ENCODE data around the gene RHOT1. TPM values are rescaled to one million over a fixed set of nuclear protein-coding genes. Genes with fewer than 3 reads are reported as not detected.

The RHOT1 gene
- total RNA-seq, 1 experiment from 2014 or later: 24.4 TPM

- H3K23me2 ChIP-seq (ENCODE audit: insufficient read length, low read depth, low read length, poor library complexity, severe bottlenecking): no peaks in the 10 kb centered on the region
- no peak overlapping the region for H3K56ac ChIP-seq (ENCODE audit: insufficient read length, low read depth, low read length)
- no peak overlapping the region for H3K9ac ChIP-seq (ENCODE audit: extremely low read depth, insufficient read length, low read length)
- H3K18ac ChIP-seq (ENCODE audit: insufficient read length, low read depth, low read length): no peak overlapping the region
- Mint-ChIP-seq H3K9me3 (peaks cover 0 to 3% of the 10 kb centered on the region in 2 experiments; a peak in 1 of 5 replicates), H3K4me1 (peaks cover 14 to 15% of the 10 kb centered on the region in 2 experiments), H3K27me3 (ENCODE audit: low read depth) (no peaks in the 10 kb centered on the region; the same call in none of the 2 replicates), H3K4me3 (no peak overlapping the region), H3K27ac (no peak overlapping the region), H3K36me3 (ENCODE audit: insufficient read depth in 1 of 3, low read depth in 3 of 3) (peaks cover 0 to 4% (median 3%) of the 10 kb centered on the region in 3 experiments; a peak in 4 of 7 replicates)
- H4K20me1 ChIP-seq (ENCODE audit: control insufficient read depth, insufficient read depth, insufficient read length): peaks cover 3% of the 10 kb centered on the region
- H2BK5ac ChIP-seq (ENCODE audit: insufficient read length, low read length): no peak overlapping the region
- WGBS (ENCODE audit: extremely low coverage, insufficient read length, low lambda C conversion rate): no CpG with 5 or more reads among the region's 8 CpGs
- H3K79me2 ChIP-seq (ENCODE audit: insufficient read depth, low read length): no peaks in the 10 kb centered on the region
- H3K9me3 ChIP-seq (ENCODE audit: control insufficient read depth, low read depth, low read length): no peaks in the 10 kb centered on the region
- no peaks in the 10 kb centered on the region for H3K79me1 ChIP-seq (ENCODE audit: insufficient read depth, low read depth, low read length, poor library complexity, severe bottlenecking)
- no peak overlapping the region for H3K4me2 ChIP-seq (ENCODE audit: insufficient read depth, insufficient read length, low read length)
- no peak overlapping the region for H4K91ac ChIP-seq (ENCODE audit: insufficient read length, low read depth, low read length)
- no peak overlapping the region for H2BK15ac ChIP-seq (ENCODE audit: low read depth, low read length)
- H4K5ac ChIP-seq (ENCODE audit: insufficient read length, low read depth, low read length): no peak overlapping the region
- H2BK12ac ChIP-seq (ENCODE audit: insufficient read length, low read depth, low read length): no peak overlapping the region
- H3K27me3 ChIP-seq (ENCODE audit: insufficient read depth, low read length): no peaks in the 10 kb centered on the region
- H3K4ac ChIP-seq (ENCODE audit: low read depth, low read length): no peak overlapping the region
- no peak overlapping the region for H3T11ph ChIP-seq (ENCODE audit: low read length)
- no peak overlapping the region for H4K8ac ChIP-seq (replicated peaks; ENCODE audit: insufficient read length, low read depth, low read length)
- H3K4me1 ChIP-seq (ENCODE audit: insufficient read depth, low read length): no peaks in the 10 kb centered on the region
- H2AK5ac ChIP-seq (ENCODE audit: insufficient read length, low read length): no peak overlapping the region
- no peak overlapping the region for H2AFZ ChIP-seq (ENCODE audit: low read length)
- no peak overlapping the region for H2BK20ac ChIP-seq (ENCODE audit: low read depth, low read length, poor library complexity, severe bottlenecking)
- no peak overlapping the region for H3K23ac ChIP-seq (ENCODE audit: insufficient read length, low read depth, low read length)
- no peak overlapping the region for H2BK120ac ChIP-seq (ENCODE audit: low read depth, low read length, poor library complexity, severe bottlenecking)
- no peak overlapping the region for H3K14ac ChIP-seq (ENCODE audit: insufficient read depth, low read length)
- peak; percentile 65 for DNase-seq
- H3K27ac ChIP-seq (ENCODE audit: insufficient read length, low read depth, low read length): no peak overlapping the region
- TF ChIP-seq, protein P1, sequence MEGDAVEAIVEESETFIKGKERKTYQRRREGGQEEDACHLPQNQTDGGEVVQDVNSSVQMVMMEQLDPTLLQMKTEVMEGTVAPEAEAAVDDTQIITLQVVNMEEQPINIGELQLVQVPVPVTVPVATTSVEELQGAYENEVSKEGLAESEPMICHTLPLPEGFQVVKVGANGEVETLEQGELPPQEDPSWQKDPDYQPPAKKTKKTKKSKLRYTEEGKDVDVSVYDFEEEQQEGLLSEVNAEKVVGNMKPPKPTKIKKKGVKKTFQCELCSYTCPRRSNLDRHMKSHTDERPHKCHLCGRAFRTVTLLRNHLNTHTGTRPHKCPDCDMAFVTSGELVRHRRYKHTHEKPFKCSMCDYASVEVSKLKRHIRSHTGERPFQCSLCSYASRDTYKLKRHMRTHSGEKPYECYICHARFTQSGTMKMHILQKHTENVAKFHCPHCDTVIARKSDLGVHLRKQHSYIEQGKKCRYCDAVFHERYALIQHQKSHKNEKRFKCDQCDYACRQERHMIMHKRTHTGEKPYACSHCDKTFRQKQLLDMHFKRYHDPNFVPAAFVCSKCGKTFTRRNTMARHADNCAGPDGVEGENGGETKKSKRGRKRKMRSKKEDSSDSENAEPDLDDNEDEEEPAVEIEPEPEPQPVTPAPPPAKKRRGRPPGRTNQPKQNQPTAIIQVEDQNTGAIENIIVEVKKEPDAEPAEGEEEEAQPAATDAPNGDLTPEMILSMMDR (conservative IDR thresholded peaks at IDR 0.05): no peak; the same call in 2 of the 3 replicates
Observed at GRCh38 chr17:32240750-32241149, 98.4 kb downstream of the RHOT1 start.

Measured in H9 (cell line).